ENCODE results near the gene ADNP2. TPM values are rescaled to one million over a fixed set of nuclear protein-coding genes. Genes with fewer than 3 reads are reported as not detected.
A peak's percentile ranks its signal among the peaks of the same experiment; 100 is the strongest.

ADNP2 gene
- total RNA-seq, 4 donors from 2014 or later = 17.1 to 18.9 (median 17.3) TPM

DNA sequence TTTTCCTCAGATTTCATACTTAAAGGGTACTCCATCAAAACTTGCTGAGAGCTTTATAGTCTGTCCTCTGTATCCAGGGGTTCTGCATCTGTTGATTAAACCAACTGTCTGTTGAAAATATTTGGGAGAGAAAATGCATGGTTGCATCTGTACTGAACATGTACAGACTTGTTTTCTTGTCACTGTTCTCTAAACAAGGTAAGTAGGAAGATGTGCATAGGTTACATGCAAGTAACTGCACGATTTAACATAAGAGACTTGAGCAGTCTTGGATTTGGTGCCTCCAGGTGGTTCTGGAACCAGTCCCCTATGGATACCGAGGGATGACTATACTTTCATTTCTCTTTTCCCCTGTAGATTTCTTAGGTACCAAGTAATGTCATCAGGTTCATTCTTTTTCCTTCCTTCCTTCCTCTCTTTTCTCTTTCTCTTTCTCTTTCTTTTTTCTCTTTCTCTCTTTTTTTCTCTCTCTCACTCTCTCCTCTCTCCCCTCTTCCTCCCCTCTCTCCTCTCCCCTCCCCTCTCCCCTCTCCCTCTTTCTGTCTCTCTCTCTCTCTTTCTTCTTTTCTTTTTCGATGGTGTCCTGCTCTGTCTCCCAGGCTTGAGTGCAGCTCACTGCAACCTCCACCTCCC is 23.2 kb downstream of the ADNP2 start:
- WGBS = 86% methylated on average over 3 of the region's 3 CpGs
- Histone ChIP-seq H3K27ac (replicated peaks in 1 of 4) (no peak overlapping the region), H3K4me3 (no peak overlapping the region), H3K9me3 (no peaks in the 10 kb centered on the region), H3K36me3 (peaks cover 20 to 52% (median 41%) of the 10 kb centered on the region in 4 donors), H3K27me3 (no peaks in the 10 kb centered on the region), H3K4me1 (no peaks in the 10 kb centered on the region)
- intact Hi-C loops (cut with DNase I) = no loop called here
- peak; percentile 7 for DNase-seq (ENCODE audit: extremely low spot score)
- TF ChIP-seq, protein P1, sequence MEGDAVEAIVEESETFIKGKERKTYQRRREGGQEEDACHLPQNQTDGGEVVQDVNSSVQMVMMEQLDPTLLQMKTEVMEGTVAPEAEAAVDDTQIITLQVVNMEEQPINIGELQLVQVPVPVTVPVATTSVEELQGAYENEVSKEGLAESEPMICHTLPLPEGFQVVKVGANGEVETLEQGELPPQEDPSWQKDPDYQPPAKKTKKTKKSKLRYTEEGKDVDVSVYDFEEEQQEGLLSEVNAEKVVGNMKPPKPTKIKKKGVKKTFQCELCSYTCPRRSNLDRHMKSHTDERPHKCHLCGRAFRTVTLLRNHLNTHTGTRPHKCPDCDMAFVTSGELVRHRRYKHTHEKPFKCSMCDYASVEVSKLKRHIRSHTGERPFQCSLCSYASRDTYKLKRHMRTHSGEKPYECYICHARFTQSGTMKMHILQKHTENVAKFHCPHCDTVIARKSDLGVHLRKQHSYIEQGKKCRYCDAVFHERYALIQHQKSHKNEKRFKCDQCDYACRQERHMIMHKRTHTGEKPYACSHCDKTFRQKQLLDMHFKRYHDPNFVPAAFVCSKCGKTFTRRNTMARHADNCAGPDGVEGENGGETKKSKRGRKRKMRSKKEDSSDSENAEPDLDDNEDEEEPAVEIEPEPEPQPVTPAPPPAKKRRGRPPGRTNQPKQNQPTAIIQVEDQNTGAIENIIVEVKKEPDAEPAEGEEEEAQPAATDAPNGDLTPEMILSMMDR (IDR thresholded peaks at IDR 0.05) = no peak
- TF ChIP-seq POLR2A (IDR thresholded peaks at IDR 0.05; ENCODE audit: low read depth) = no peak
- no peak for TF ChIP-seq POLR2AphosphoS5 (IDR thresholded peaks at IDR 0.05)
- no peak for TF ChIP-seq EP300 (IDR thresholded peaks at IDR 0.05)

DNA sequence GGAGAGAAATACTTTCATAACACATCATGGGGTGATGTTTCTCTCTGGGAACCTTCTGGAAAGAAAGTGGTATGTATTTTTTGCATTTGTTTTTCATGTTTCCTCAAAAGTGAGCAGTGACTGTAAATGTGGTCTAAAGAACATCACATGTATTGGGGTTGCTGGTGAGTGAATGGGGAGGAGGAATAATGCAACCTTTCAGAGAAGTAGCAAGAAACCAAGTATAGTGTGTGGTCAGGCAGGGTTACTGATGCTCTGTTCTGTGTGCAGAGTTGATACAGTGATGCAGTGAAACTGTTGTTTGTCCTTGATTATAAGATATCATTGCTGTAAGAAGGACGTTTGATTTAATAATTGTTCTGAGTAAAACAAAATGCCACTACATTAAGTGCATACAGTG is 24.1 kb downstream of the ADNP2 start:
- peak; percentile 29 for DNase-seq (ENCODE audit: extremely low spot score)
- Histone ChIP-seq H3K9me3 (no peaks in the 10 kb centered on the region), H3K4me1 (no peaks in the 10 kb centered on the region), H3K27me3 (no peaks in the 10 kb centered on the region), H3K4me3 (no peak overlapping the region), H3K27ac (replicated peaks in 1 of 4) (no peak overlapping the region), H3K36me3 (peaks cover 29 to 60% (median 49%) of the 10 kb centered on the region in 4 donors)
- intact Hi-C loops (cut with DNase I) = no loop called here
- TF ChIP-seq, protein P1 (IDR thresholded peaks at IDR 0.05) = no peak
- TF ChIP-seq POLR2AphosphoS5 (IDR thresholded peaks at IDR 0.05) = no peak
- TF ChIP-seq POLR2A (IDR thresholded peaks at IDR 0.05; ENCODE audit: low read depth) = no peak
- TF ChIP-seq EP300 (IDR thresholded peaks at IDR 0.05) = no peak
- 62% methylated on average over 1 of the region's 1 CpG for WGBS

DNA sequence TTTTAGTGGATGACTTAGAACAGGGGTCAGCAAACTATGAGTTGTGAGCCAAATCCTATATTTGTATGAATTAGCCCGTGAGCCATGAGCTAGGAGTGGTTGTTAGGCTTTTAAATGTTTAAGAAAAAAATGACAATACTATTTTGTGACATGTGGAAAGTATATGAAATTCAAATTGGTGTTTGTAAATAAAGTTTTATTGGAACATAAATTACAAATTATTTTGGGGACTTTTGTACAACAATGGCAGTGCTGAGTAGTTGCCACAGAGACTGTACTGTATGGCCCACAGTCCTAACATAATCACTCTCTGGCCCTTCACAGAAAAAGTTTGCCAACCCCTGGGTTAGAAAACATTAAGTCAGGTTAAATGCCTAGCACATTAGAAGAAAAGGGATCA is 26.1 kb downstream of the ADNP2 start:
- H3K27me3 ChIP-seq = no peaks in the 10 kb centered on the region
- H3K4me1 ChIP-seq = no peaks in the 10 kb centered on the region
- DNase-seq (ENCODE audit: extremely low spot score) = peak; percentile 37
- no peaks in the 10 kb centered on the region for H3K9me3 ChIP-seq
- peaks cover 30 to 76% (median 61%) of the 10 kb centered on the region in 4 donors for H3K36me3 ChIP-seq
- intact Hi-C loops (cut with DNase I) = no loop called here
- H3K4me3 ChIP-seq = no peak overlapping the region
- H3K27ac ChIP-seq (replicated peaks in 1 of 4) = no peak overlapping the region
- TF ChIP-seq, protein P1 (IDR thresholded peaks at IDR 0.05) = no peak
- TF ChIP-seq EP300 (IDR thresholded peaks at IDR 0.05) (no peak), POLR2AphosphoS5 (IDR thresholded peaks at IDR 0.05) (no peak), POLR2A (IDR thresholded peaks at IDR 0.05; ENCODE audit: low read depth) (no peak)
- WGBS = 96% methylated on average over 1 of the region's 1 CpG

DNA sequence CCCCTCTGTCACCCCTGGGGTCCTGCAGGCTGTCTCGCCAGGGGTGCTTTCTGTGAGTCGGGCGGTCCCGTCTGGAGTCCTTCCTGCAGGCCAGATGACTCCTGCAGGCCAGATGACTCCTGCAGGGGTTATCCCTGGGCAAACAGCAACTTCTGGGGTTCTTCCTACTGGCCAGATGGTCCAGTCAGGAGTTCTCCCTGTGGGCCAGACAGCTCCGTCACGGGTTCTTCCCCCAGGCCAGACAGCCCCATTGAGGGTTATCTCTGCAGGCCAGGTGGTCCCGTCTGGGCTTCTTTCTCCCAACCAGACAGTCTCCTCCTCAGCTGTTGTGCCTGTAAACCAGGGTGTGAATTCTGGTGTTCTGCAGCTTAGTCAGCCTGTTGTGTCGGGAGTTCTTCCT is 27.6 kb downstream of the ADNP2 start:
- TF ChIP-seq POLR2A (IDR thresholded peaks at IDR 0.05; ENCODE audit: low read depth) (no peak), EP300 (IDR thresholded peaks at IDR 0.05) (no peak), POLR2AphosphoS5 (IDR thresholded peaks at IDR 0.05) (no peak)
- TF ChIP-seq, protein P1 (IDR thresholded peaks at IDR 0.05) = no peak
- DNase-seq (ENCODE audit: extremely low spot score) = peak; percentile 29
- no peak overlapping the region for H3K4me3 ChIP-seq
- intact Hi-C loops (cut with DNase I) = no loop called here
- no peak overlapping the region for H3K27ac ChIP-seq (replicated peaks in 1 of 4)
- H3K4me1 ChIP-seq = no peaks in the 10 kb centered on the region
- no peaks in the 10 kb centered on the region for H3K9me3 ChIP-seq
- 77% methylated on average over 7 of the region's 8 CpGs for WGBS
- peaks cover 30 to 79% (median 61%) of the 10 kb centered on the region in 4 donors for H3K36me3 ChIP-seq
- no peaks in the 10 kb centered on the region for H3K27me3 ChIP-seq

DNA sequence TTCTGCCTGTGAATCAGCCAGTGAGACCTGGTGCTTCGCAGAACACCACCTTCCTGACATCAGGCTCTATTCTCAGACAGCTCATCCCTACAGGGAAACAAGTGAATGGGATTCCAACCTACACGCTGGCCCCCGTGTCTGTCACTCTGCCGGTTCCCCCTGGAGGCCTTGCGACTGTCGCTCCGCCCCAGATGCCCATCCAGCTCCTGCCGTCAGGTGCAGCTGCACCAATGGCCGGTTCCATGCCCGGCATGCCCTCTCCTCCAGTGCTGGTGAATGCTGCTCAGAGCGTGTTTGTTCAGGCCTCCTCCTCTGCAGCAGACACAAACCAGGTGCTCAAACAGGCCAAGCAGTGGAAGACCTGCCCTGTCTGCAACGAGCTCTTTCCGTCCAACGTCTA is 28.1 kb downstream of the ADNP2 start:
- no peaks in the 10 kb centered on the region for H3K9me3 ChIP-seq
- intact Hi-C loops (cut with DNase I) = no loop called here
- H3K4me3 ChIP-seq = no peak overlapping the region
- no peak overlapping the region for H3K27ac ChIP-seq (replicated peaks in 1 of 4)
- peaks cover 30 to 79% (median 62%) of the 10 kb centered on the region in 4 donors for H3K36me3 ChIP-seq
- TF ChIP-seq, protein P1 (IDR thresholded peaks at IDR 0.05) = no peak
- TF ChIP-seq POLR2AphosphoS5 (IDR thresholded peaks at IDR 0.05) (no peak), POLR2A (IDR thresholded peaks at IDR 0.05; ENCODE audit: low read depth) (no peak), EP300 (IDR thresholded peaks at IDR 0.05) (no peak)
- H3K4me1 ChIP-seq = no peaks in the 10 kb centered on the region
- DNase-seq (ENCODE audit: extremely low spot score) = no peak
- no peaks in the 10 kb centered on the region for H3K27me3 ChIP-seq
- WGBS = 95% methylated on average over 13 of the region's 14 CpGs

All from esophagus muscularis mucosa (tissue), 4 donors.